Panc1 (cell line): ENCODE results near the gene POLR3GL. TPM values are rescaled to one million over a fixed set of nuclear protein-coding genes. Genes with fewer than 3 reads are reported as not detected.

Source experiments
- ATAC-seq: fragments of 200-7000 bp; cut with Tn5 transposase; 2 replicates; pipeline ENCODE4 v1.9.1; 2020; ENCODE audit warnings: mild to moderate bottlenecking, moderate library complexity
- BruUV-seq: library from RNA; stranded (reverse); fragments of 400-500 nt; replicated peaks from 2 replicates; lab custom pipeline; 2021; lab: Mats Ljungman, UMichigan
- CTCF ChIA-PET: fragments of 300-600 bp; sonication (Branson Sonifier 250); formaldehyde crosslinking; loops from one replicate; lab custom pipeline; 2022; ENCODE audit warnings: antibody characterized with exemption; lab: Charles Lee
- POLR2A ChIA-PET: fragments of 300-600 bp; sonication (Branson Sonifier 250); formaldehyde crosslinking; loops from one replicate; lab custom pipeline; 2022; ENCODE audit warnings: antibody characterized with exemption; lab: Charles Lee
- DNase-seq: peaks from one replicate; pipeline ENCODE4 v3.0.0-alpha.2; 2010; ENCODE audit warnings: low read depth, low spot score
- H3K27ac ChIP-seq: 2 replicates; pipeline ENCODE4 v1.5.1; 2011; ENCODE audit warnings: mild to moderate bottlenecking, low read length, inconsistent platforms
- H3K27me3 ChIP-seq: fragments of 200-500 bp; sonication (Bioruptor generic); 2 replicates; pipeline ENCODE4 v1.6.0; 2014; ENCODE audit warnings: low read length, inconsistent platforms; ENCODE audit not compliant: control insufficient read depth, insufficient read depth
- H3K36me3 ChIP-seq: fragments of 200-500 bp; sonication (Bioruptor generic); 2 replicates; pipeline ENCODE4 v1.5.1; 2014; ENCODE audit warnings: inconsistent platforms, mild to moderate bottlenecking, low read length, moderate library complexity; ENCODE audit not compliant: control insufficient read depth, insufficient read depth
- H3K4me1 ChIP-seq: 2 replicates; pipeline ENCODE4 v1.5.1; 2011; ENCODE audit warnings: inconsistent platforms, mild to moderate bottlenecking, low read length, moderate library complexity; ENCODE audit not compliant: control insufficient read depth, insufficient read depth
- H3K4me3 ChIP-seq, 2 experiments: 2 replicates each; pipeline ENCODE4 v1.5.1; 2011 to 2012; ENCODE audit warnings: low read depth in 2 of 2, low read length in 2 of 2, mild to moderate bottlenecking in 2 of 2, inconsistent platforms in 1 of 2, moderate library complexity in 1 of 2
- H3K9me3 ChIP-seq: fragments of 200-500 bp; sonication (Bioruptor generic); 2 replicates; pipeline ENCODE4 v1.5.1; 2014; ENCODE audit warnings: low read depth, mild to moderate bottlenecking, inconsistent platforms, low read length, moderate library complexity; ENCODE audit not compliant: control insufficient read depth, insufficient read depth
- POLR2AphosphoS5 ChIP-seq: IDR thresholded peaks from 2 replicates; pipeline ENCODE4 v1.6.1; 2012; ENCODE audit warnings: mild to moderate bottlenecking, low read depth, low read length, moderate library complexity
- SIN3A ChIP-seq: IDR thresholded peaks from 2 replicates; pipeline ENCODE4 v1.6.1; 2012; ENCODE audit warnings: low read depth, mild to moderate bottlenecking, low read length, moderate library complexity, borderline replicate concordance; ENCODE audit not compliant: insufficient read depth
- TCF7L2 ChIP-seq: IDR thresholded peaks from 2 replicates; pipeline ENCODE4 v1.6.1; 2011; ENCODE audit warnings: mild to moderate bottlenecking, low read depth, low read length, inconsistent platforms
- in situ Hi-C: cut with HindIII; loops from 2 replicates; pipeline ENCODE4 v1.10.0; 2016; ENCODE audit warnings: low sequenced_read_pairs, low pct_unique_long_range_greater_than_20kb
- intact Hi-C: fragments of 100-400 bp; cut with micrococcal nuclease; formaldehyde crosslinking; loops from one replicate; pipeline ENCODE4 v1.10.0; 2022; ENCODE audit not compliant: unreplicated experiment
- total RNA-seq: library from RNA; stranded (reverse); gene quantifications from one replicate; pipeline ENCODE4 v1.2.1, GENCODE V29; 2021; ENCODE audit not compliant: unreplicated experiment
- TF ChIP-seq, protein P1 (sequence below): fragments of 450-650 bp; IDR thresholded peaks from 2 replicates; pipeline ENCODE4 v1.5.1; 2017; ENCODE audit warnings: mild to moderate bottlenecking
- TF ChIP-seq, protein P2 (sequence below), 2 experiments: IDR thresholded peaks; 2 replicates each; pipeline ENCODE4 v1.6.1; 2011 to 2012; ENCODE audit warnings: low read depth in 2 of 2, control low read depth in 1 of 2, low read length in 1 of 2, mild to moderate bottlenecking in 1 of 2, moderate library complexity in 1 of 2; ENCODE audit not compliant: insufficient read depth in 1 of 2

POLR3GL gene
- total RNA-seq, 1 experiment from 2014 or later: 14.9 TPM

DNA sequence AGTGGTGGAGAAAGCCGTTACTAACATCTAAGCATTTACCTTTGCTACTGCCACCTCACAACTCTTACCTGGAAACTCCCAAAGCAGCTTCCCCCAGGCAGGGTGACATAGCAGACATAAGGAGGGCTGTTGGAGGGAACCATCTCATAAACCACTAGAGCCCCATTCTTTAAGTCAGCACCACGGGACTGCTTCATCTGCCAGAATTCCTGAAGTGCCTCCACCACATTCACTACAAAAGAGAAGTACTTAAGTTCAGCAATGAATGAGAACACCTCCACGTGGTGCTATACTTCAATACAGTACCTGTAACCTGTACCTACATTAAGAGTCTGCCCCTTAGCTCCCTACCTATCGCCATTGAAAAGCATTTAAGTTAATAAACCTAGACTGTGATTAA, 16.9 kb upstream of the POLR3GL start:
- ATAC-seq (no peak), DNase-seq (no peak)
- ChIA-PET CTCF (no interaction called here), POLR2A (no interaction called here)
- Histone ChIP-seq H3K27me3 (no peaks in the 10 kb centered on the region), H3K4me1 (no peaks in the 10 kb centered on the region), H3K27ac (no peak overlapping the region), H3K9me3 (no peaks in the 10 kb centered on the region), H3K4me3 (no peak overlapping the region), H3K36me3 (no peaks in the 10 kb centered on the region)
- BruUV-seq: no TSS peak
- TF ChIP-seq, protein P1, sequence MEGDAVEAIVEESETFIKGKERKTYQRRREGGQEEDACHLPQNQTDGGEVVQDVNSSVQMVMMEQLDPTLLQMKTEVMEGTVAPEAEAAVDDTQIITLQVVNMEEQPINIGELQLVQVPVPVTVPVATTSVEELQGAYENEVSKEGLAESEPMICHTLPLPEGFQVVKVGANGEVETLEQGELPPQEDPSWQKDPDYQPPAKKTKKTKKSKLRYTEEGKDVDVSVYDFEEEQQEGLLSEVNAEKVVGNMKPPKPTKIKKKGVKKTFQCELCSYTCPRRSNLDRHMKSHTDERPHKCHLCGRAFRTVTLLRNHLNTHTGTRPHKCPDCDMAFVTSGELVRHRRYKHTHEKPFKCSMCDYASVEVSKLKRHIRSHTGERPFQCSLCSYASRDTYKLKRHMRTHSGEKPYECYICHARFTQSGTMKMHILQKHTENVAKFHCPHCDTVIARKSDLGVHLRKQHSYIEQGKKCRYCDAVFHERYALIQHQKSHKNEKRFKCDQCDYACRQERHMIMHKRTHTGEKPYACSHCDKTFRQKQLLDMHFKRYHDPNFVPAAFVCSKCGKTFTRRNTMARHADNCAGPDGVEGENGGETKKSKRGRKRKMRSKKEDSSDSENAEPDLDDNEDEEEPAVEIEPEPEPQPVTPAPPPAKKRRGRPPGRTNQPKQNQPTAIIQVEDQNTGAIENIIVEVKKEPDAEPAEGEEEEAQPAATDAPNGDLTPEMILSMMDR: no peak
- TF ChIP-seq SIN3A (no peak), POLR2AphosphoS5 (no peak), TCF7L2 (no peak)
- TF ChIP-seq, protein P2, sequence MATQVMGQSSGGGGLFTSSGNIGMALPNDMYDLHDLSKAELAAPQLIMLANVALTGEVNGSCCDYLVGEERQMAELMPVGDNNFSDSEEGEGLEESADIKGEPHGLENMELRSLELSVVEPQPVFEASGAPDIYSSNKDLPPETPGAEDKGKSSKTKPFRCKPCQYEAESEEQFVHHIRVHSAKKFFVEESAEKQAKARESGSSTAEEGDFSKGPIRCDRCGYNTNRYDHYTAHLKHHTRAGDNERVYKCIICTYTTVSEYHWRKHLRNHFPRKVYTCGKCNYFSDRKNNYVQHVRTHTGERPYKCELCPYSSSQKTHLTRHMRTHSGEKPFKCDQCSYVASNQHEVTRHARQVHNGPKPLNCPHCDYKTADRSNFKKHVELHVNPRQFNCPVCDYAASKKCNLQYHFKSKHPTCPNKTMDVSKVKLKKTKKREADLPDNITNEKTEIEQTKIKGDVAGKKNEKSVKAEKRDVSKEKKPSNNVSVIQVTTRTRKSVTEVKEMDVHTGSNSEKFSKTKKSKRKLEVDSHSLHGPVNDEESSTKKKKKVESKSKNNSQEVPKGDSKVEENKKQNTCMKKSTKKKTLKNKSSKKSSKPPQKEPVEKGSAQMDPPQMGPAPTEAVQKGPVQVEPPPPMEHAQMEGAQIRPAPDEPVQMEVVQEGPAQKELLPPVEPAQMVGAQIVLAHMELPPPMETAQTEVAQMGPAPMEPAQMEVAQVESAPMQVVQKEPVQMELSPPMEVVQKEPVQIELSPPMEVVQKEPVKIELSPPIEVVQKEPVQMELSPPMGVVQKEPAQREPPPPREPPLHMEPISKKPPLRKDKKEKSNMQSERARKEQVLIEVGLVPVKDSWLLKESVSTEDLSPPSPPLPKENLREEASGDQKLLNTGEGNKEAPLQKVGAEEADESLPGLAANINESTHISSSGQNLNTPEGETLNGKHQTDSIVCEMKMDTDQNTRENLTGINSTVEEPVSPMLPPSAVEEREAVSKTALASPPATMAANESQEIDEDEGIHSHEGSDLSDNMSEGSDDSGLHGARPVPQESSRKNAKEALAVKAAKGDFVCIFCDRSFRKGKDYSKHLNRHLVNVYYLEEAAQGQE (IDR thresholded peaks at IDR 0.05; ENCODE audit: insufficient read depth in 1 of 2, low read depth in 2 of 2, low read length in 1 of 2): no peak
- in situ Hi-C loops (no loop called here), intact Hi-C loops (no loop called here)

DNA sequence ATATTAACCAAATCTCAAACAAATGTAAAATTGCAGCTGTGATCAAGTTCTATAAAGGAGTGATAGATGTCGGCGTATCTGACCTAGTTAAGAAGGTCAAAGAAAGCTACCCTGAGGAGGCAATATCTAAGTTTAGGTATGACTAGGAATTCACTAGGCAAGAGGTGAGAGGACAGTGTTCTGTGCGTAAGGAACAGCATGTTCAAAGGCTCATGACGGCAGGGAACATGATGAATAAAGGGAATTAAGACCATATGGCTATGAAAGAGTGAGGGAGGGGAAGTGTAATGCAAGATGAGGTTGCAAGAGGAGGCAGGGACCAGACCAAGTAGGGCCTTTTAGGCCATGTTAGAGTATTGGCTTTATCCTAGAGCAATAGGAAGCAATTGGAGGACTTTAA, 15.3 kb upstream of the POLR3GL start:
- POLR2A ChIA-PET: interaction anchor here (0.6 kb wide), 1 partner anchor 22 kb away, joined by 5 read pairs; no protein-coding TSS in a partner anchor
- ATAC-seq: no peak
- no TSS peak for BruUV-seq
- TF ChIP-seq SIN3A (no peak), POLR2AphosphoS5 (no peak), TCF7L2 (no peak)
- TF ChIP-seq, protein P2 (IDR thresholded peaks at IDR 0.05; ENCODE audit: insufficient read depth in 1 of 2, low read depth in 2 of 2, low read length in 1 of 2): no peak
- TF ChIP-seq, protein P1: no peak
- H3K4me3 ChIP-seq: no peak overlapping the region
- no peaks in the 10 kb centered on the region for H3K27me3 ChIP-seq
- H3K9me3 ChIP-seq: no peaks in the 10 kb centered on the region
- intact Hi-C loops (no loop called here), in situ Hi-C loops (no loop called here)
- no peak overlapping the region for H3K27ac ChIP-seq
- CTCF ChIA-PET: interaction anchor here (0.6 kb wide), 2 partner anchors 13 to 97 kb away, joined by 5 to 7 read pairs; no protein-coding TSS in a partner anchor
- no peaks in the 10 kb centered on the region for H3K4me1 ChIP-seq
- H3K36me3 ChIP-seq: no peaks in the 10 kb centered on the region
- DNase-seq: no peak
